ENCODE results near the gene SYT11. TPM values are rescaled to one million over a fixed set of nuclear protein-coding genes. Genes with fewer than 3 reads are reported as not detected.
A peak's percentile ranks its signal among the peaks of the same experiment; 100 is the strongest.

The SYT11 gene
- total and polyA plus RNA-seq, 9 of the 15 experiments (the other 6 are each of a cell fraction or from before 2014, with no cell fraction given), result 0.05 to 0.18 (median 0.11) TPM

DNA sequence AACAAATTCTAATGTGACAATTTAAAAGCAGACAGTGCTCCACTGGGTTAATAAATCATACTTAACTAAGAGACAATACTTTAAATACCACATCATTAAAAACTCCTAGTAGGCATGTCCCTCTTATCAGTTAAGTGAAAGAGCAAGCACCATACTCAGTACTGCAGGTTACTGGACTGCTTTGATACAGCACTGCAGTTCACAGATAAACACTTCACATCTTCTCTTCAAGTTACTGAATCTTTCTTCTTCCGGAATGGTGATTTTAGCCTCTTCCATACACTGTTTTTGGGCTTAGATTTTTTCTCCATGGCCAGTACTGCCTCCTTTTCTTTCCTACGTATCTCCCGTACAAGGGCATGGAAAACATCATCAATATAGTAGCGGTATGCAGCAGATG is 40.8 kb downstream of the SYT11 start (continued):
- no peak for TF ChIP-seq HNRNPK (IDR thresholded peaks at IDR 0.05; ENCODE audit: low read depth, low read length, poor library complexity, severe bottlenecking)
- peak; percentile 93 for TF ChIP-seq TEAD4 (IDR thresholded peaks at IDR 0.05; ENCODE audit: low read length)
- TF ChIP-seq TEAD4 (CRISPR knock-in tag; IDR thresholded peaks at IDR 0.05; ENCODE audit: borderline replicate concordance), result no peak
- TF ChIP-seq POLR3A (IDR thresholded peaks at IDR 0.05; ENCODE audit: borderline replicate concordance, extremely low read depth, insufficient read depth, insufficient read length), result no peak
- TF ChIP-seq COPS2 (conservative IDR thresholded peaks at IDR 0.05), result no peak
- TF ChIP-seq POLR2B (IDR thresholded peaks at IDR 0.05; ENCODE audit: low read depth, partially characterized antibody), result no peak
- no peak for TF ChIP-seq HDAC8 (tag; IDR thresholded peaks at IDR 0.05)
- TF ChIP-seq DMBX1 (CRISPR knock-in tag; IDR thresholded peaks at IDR 0.05; ENCODE audit: borderline replicate concordance), result 0 out of 2 replicates have a peak, but pooled peaks have one; percentile 23
- no peak for TF ChIP-seq ID3 (CRISPR knock-in tag; IDR thresholded peaks at IDR 0.05)
- peak; percentile 97 for TF ChIP-seq ID3 (tag; IDR thresholded peaks at IDR 0.05)
- no peak for TF ChIP-seq ZNF184 (CRISPR knock-in tag; IDR thresholded peaks at IDR 0.05)
- TF ChIP-seq, protein P1, sequence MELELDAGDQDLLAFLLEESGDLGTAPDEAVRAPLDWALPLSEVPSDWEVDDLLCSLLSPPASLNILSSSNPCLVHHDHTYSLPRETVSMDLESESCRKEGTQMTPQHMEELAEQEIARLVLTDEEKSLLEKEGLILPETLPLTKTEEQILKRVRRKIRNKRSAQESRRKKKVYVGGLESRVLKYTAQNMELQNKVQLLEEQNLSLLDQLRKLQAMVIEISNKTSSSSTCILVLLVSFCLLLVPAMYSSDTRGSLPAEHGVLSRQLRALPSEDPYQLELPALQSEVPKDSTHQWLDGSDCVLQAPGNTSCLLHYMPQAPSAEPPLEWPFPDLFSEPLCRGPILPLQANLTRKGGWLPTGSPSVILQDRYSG (tag; conservative IDR thresholded peaks at IDR 0.05; ENCODE audit: low read depth), result no peak
- TF ChIP-seq, protein P2, sequence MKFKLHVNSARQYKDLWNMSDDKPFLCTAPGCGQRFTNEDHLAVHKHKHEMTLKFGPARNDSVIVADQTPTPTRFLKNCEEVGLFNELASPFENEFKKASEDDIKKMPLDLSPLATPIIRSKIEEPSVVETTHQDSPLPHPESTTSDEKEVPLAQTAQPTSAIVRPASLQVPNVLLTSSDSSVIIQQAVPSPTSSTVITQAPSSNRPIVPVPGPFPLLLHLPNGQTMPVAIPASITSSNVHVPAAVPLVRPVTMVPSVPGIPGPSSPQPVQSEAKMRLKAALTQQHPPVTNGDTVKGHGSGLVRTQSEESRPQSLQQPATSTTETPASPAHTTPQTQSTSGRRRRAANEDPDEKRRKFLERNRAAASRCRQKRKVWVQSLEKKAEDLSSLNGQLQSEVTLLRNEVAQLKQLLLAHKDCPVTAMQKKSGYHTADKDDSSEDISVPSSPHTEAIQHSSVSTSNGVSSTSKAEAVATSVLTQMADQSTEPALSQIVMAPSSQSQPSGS (CRISPR knock-in tag; IDR thresholded peaks at IDR 0.05), result no peak
- TF ChIP-seq ZNF274 (IDR thresholded peaks at IDR 0.05; ENCODE audit: borderline replicate concordance, low read depth, low read length), result no peak
- TF ChIP-seq RB1 (IDR thresholded peaks at IDR 0.05; ENCODE audit: low read depth), result no peak
- TF ChIP-seq ZNF277 (CRISPR knock-in tag; IDR thresholded peaks at IDR 0.05; ENCODE audit: borderline replicate concordance), result no peak
- no peak for TF ChIP-seq CHD1 (IDR thresholded peaks at IDR 0.05; ENCODE audit: low read length)
- no peak for TF ChIP-seq MXD1 (CRISPR knock-in tag; IDR thresholded peaks at IDR 0.05; ENCODE audit: borderline replicate concordance, poor library complexity, severe bottlenecking)
- peak in 1 of 2 experiments; percentile 89; a peak in 2 of 4 replicates for TF ChIP-seq HDAC1 (IDR thresholded peaks at IDR 0.05)
- peak; percentile 80 for TF ChIP-seq FOXM1 (IDR thresholded peaks at IDR 0.05; ENCODE audit: low read depth)
- no peak for TF ChIP-seq FOXM1 (CRISPR knock-in tag; IDR thresholded peaks at IDR 0.05; ENCODE audit: low read depth)
- no peak for TF ChIP-seq DIDO1 (tag; IDR thresholded peaks at IDR 0.05; ENCODE audit: low read depth)
- no peak for TF ChIP-seq TAF15 (IDR thresholded peaks at IDR 0.05; ENCODE audit: low read depth, low read length)
- TF ChIP-seq TRIM28 (IDR thresholded peaks at IDR 0.05), result no peak
- no peak for TF ChIP-seq ZSCAN32 (CRISPR knock-in tag; IDR thresholded peaks at IDR 0.05)
- no peak for TF ChIP-seq ATF7 (IDR thresholded peaks at IDR 0.05)
- TF ChIP-seq POLR2G (IDR thresholded peaks at IDR 0.05; ENCODE audit: low read depth, low read length), result no peak
